H1 (cell line): ENCODE measurements around the gene ZNF609. TPM values are rescaled to one million over a fixed set of nuclear protein-coding genes. Genes with fewer than 3 reads are reported as not detected.

ENCODE experiments used
- CTCF ChIA-PET: fragments of 300-600 bp; sonication (Branson Sonifier 250); formaldehyde crosslinking; loops from one replicate; lab custom pipeline; 2021; ENCODE audit not compliant: partially characterized antibody; lab: Charles Lee
- POLR2A ChIA-PET: fragments of 300-600 bp; sonication (Branson Sonifier 250); formaldehyde crosslinking; loops from one replicate; lab custom pipeline; 2021; ENCODE audit warnings: inconsistent platforms; ENCODE audit not compliant: partially characterized antibody; lab: Charles Lee
- DNase-seq, 2 experiments: peaks; one replicate each; pipeline versions ENCODE4 v3.0.0 to v3.0.0-alpha.2; 2010 to 2022; ENCODE audit warnings: low spot score in 2 of 2, low read depth in 1 of 2, mixed read lengths in 1 of 2
- FAIRE-seq: peaks from 2 replicates; lab custom pipeline; 2011; peaks lifted over from hg19 to GRCh38; lab: Jason Lieb, UNC
- H2AFZ ChIP-seq: 2 replicates; pipeline ENCODE4 v1.8.1; 2012; ENCODE audit warnings: low read length, inconsistent platforms
- H2AK5ac ChIP-seq: 2 replicates; pipeline ENCODE4 v1.6.1; 2013; ENCODE audit warnings: low read depth, low read length
- H2BK120ac ChIP-seq: replicated peaks from 2 replicates; pipeline ENCODE3; 2013; ENCODE audit warnings: low read depth, low read length, inconsistent platforms
- H2BK12ac ChIP-seq: 2 replicates; pipeline ENCODE4 v1.6.1; 2013; ENCODE audit warnings: low read depth, low read length
- H2BK15ac ChIP-seq: 2 replicates; pipeline ENCODE4 v1.6.1; 2013; ENCODE audit warnings: low read length
- H2BK20ac ChIP-seq: 2 replicates; pipeline ENCODE4 v1.6.1; 2013; ENCODE audit warnings: low read length
- H2BK5ac ChIP-seq: 2 replicates; pipeline ENCODE4 v1.6.1; 2013; ENCODE audit warnings: low read depth, low read length
- H3K14ac ChIP-seq: 2 replicates; pipeline ENCODE4 v1.6.1; 2013; ENCODE audit warnings: inconsistent platforms; ENCODE audit not compliant: insufficient read length
- H3K18ac ChIP-seq: 2 replicates; pipeline ENCODE4 v1.6.1; 2013; ENCODE audit warnings: low read length; ENCODE audit errors: extremely low read depth
- H3K23ac ChIP-seq: 2 replicates; pipeline ENCODE4 v1.6.1; 2013; ENCODE audit warnings: inconsistent platforms; ENCODE audit not compliant: insufficient read length
- H3K23me2 ChIP-seq: 2 replicates; pipeline ENCODE4 v1.6.1; 2013; ENCODE audit warnings: low read depth, low read length
- H3K27ac ChIP-seq: 2 replicates; pipeline ENCODE4 v1.6.1; 2011; ENCODE audit warnings: low read depth, low read length, inconsistent platforms
- H3K27me3 ChIP-seq, 4 experiments: replicated peaks in 1 of 4; 1 replicate in 1 of 4; 2 replicates in 3 of 4; pipeline versions ENCODE4 v1.6.1 to v1.8.1; 2011 to 2013; ENCODE audit warnings: low read length in 3 of 4, mild to moderate bottlenecking in 3 of 4, inconsistent platforms in 2 of 4, mixed read lengths in 2 of 4, moderate library complexity in 1 of 4; ENCODE audit not compliant: control insufficient read depth in 3 of 4, insufficient read depth in 3 of 4; ENCODE audit errors: extremely low read depth in 1 of 4
- H3K36me3 ChIP-seq, 4 experiments: 2 replicates each; pipeline versions ENCODE4 v1.6.1 to v1.8.1; 2011 to 2013; ENCODE audit warnings: mild to moderate bottlenecking in 4 of 4, low read length in 3 of 4, moderate library complexity in 2 of 4, control low read depth in 1 of 4, inconsistent platforms in 1 of 4; ENCODE audit not compliant: insufficient read depth in 4 of 4, control insufficient read depth in 2 of 4
- H3K4ac ChIP-seq: replicated peaks from 2 replicates; pipeline ENCODE3; 2013; ENCODE audit warnings: low read length, low read depth, mixed read lengths, inconsistent platforms; ENCODE audit not compliant: insufficient read length
- H3K4me1 ChIP-seq, 4 experiments: replicated peaks in 1 of 4; 1 replicate in 1 of 4; 2 replicates in 3 of 4; pipeline versions ENCODE4 v1.6.1 to v1.8.1; 2011 to 2013; ENCODE audit warnings: low read length in 3 of 4, inconsistent platforms in 2 of 4, mixed read lengths in 1 of 4; ENCODE audit not compliant: insufficient read depth in 4 of 4, control insufficient read depth in 3 of 4
- H3K4me2 ChIP-seq, 2 experiments: 2 replicates each; pipeline versions ENCODE4 v1.6.1 to v1.8.1; 2011 to 2013; ENCODE audit warnings: low read depth in 2 of 2, low read length in 2 of 2, control low read depth in 1 of 2, inconsistent platforms in 1 of 2, mild to moderate bottlenecking in 1 of 2; ENCODE audit not compliant: insufficient read depth in 1 of 2
- H3K4me3 ChIP-seq, 4 experiments: fragments of 200-600, 300-600 bp in 1 of 4; sonication (generic), shearing (Covaris generic), sonication (Bioruptor Twin) in 1 of 4; 2 replicates each; pipeline versions ENCODE4 v1.5.1 to v1.8.1; 2011 to 2016; ENCODE audit warnings: low read length in 4 of 4, low read depth in 3 of 4, control low read depth in 2 of 4, inconsistent platforms in 2 of 4, mild to moderate bottlenecking in 2 of 4, mixed read lengths in 1 of 4, moderate library complexity in 1 of 4; ENCODE audit not compliant: insufficient read depth in 2 of 4; ENCODE audit errors: extremely low read depth in 1 of 4
- H3K56ac ChIP-seq: replicated peaks from 2 replicates; pipeline ENCODE3; 2013; ENCODE audit warnings: low read depth, mild to moderate bottlenecking, mixed read lengths, low read length, inconsistent platforms; ENCODE audit not compliant: insufficient read length
- H3K79me1 ChIP-seq: 2 replicates; pipeline ENCODE4 v1.6.1; 2013; ENCODE audit warnings: low read depth, low read length, control low read depth
- H3K79me2 ChIP-seq, 2 experiments: 2 replicates each; pipeline versions ENCODE4 v1.6.1 to v1.8.1; 2012 to 2013; ENCODE audit warnings: low read length in 2 of 2, mild to moderate bottlenecking in 2 of 2, inconsistent platforms in 1 of 2; ENCODE audit not compliant: insufficient read depth in 2 of 2, control insufficient read depth in 1 of 2
- H3K9ac ChIP-seq, 4 experiments: replicated peaks in 1 of 4; 1 replicate in 1 of 4; 2 replicates in 3 of 4; pipeline versions ENCODE4 v1.6.1 to v1.8.1; 2011 to 2013; ENCODE audit warnings: low read depth in 3 of 4, low read length in 3 of 4, control low read depth in 2 of 4, mild to moderate bottlenecking in 2 of 4, moderate library complexity in 2 of 4, inconsistent platforms in 1 of 4; ENCODE audit errors: extremely low read depth in 1 of 4
- H3K9me3 ChIP-seq, 2 experiments: 2 replicates each; pipeline versions ENCODE4 v1.6.1 to v1.8.1; 2012 to 2013; ENCODE audit warnings: mild to moderate bottlenecking in 2 of 2, moderate library complexity in 2 of 2, control low read depth in 1 of 2, inconsistent platforms in 1 of 2, low read depth in 1 of 2, low read length in 1 of 2, mixed read lengths in 1 of 2; ENCODE audit not compliant: insufficient read depth in 2 of 2
- H4K20me1 ChIP-seq, 2 experiments: replicated peaks in 1 of 2; 2 replicates each; pipeline versions ENCODE3 to v1.8.1; 2011 to 2013; ENCODE audit warnings: inconsistent platforms in 2 of 2, low read length in 2 of 2, mild to moderate bottlenecking in 1 of 2; ENCODE audit not compliant: insufficient read depth in 2 of 2, control insufficient read depth in 1 of 2
- H4K5ac ChIP-seq: 2 replicates; pipeline ENCODE4 v1.6.1; 2013; ENCODE audit warnings: low read length, low read depth, mixed read lengths, inconsistent platforms; ENCODE audit not compliant: insufficient read length
- H4K8ac ChIP-seq: 2 replicates; pipeline ENCODE4 v1.8.0; 2013; ENCODE audit warnings: mild to moderate bottlenecking, moderate library complexity, low read length, inconsistent platforms; ENCODE audit not compliant: insufficient read depth; ENCODE audit errors: extremely low read depth
- H4K91ac ChIP-seq: replicated peaks from 2 replicates; pipeline ENCODE3; 2013; ENCODE audit warnings: low read length, mixed read lengths, inconsistent platforms; ENCODE audit not compliant: insufficient read length
- ASH2L ChIP-seq: fragments of 200-600, 300-600 bp; sonication (generic); IDR thresholded peaks from one replicate; pipeline ENCODE4 v1.7.1; 2017; ENCODE audit warnings: low read length
- TAF1 ChIP-seq: IDR thresholded peaks from 2 replicates; pipeline ENCODE4 v1.6.1; 2011; ENCODE audit warnings: mild to moderate bottlenecking, low read depth, low read length
- TCF12 ChIP-seq: IDR thresholded peaks from 2 replicates; pipeline ENCODE4 v1.6.1; 2011; ENCODE audit warnings: low read depth, mild to moderate bottlenecking, low read length
- WGBS, 2 experiments: shearing (Covaris generic) in 1 of 2; methylation state at CpG; one replicate each; pipeline versions ENCODE4 v1.1.6 to v1.1.7; 2013 to 2015; ENCODE audit warnings: low lambda C conversion rate in 2 of 2, mixed read lengths in 2 of 2, inconsistent platforms in 1 of 2, low coverage in 1 of 2, missing lambda C conversion rate in 1 of 2; ENCODE audit not compliant: insufficient replicate concordance in 2 of 2, insufficient coverage in 1 of 2, insufficient read length in 1 of 2; ENCODE audit errors: extremely low coverage in 1 of 2, missing lambda C conversion rate in 1 of 2; 5-methylcytosine and 5-hydroxymethylcytosine counted together
- polyA plus RNA-seq, 7 experiments: library from polyadenylated mRNA; depleted of rRNA in 3 of 7; stranded (reverse) in 5 of 7; unstranded in 2 of 7; fragments of >200 nt in 5 of 7; fragments of 200-250 nt in 2 of 7; gene quantifications; 1 replicate in 5 of 7; 2 replicates in 1 of 7; 4 replicates in 1 of 7; pipeline versions ENCODE4 v1.2.1 to v1.2.3, GENCODE V29; 2011 to 2013; ENCODE audit warnings: missing spikeins in 2 of 7, mixed read lengths in 2 of 7
- total RNA-seq: library from RNA; stranded (reverse); fragmentation: NEBNext Ultra II Directional; extraction: Animal tissue kit (Norgen Biotek cat#: 25700); gene quantifications from 2 replicates; pipeline ENCODE4 v1.2.1, GENCODE V29; 2021

Gene ZNF609
- total and polyA plus RNA-seq, 2 of the 8 experiments (the other 6 are each of a cell fraction or from before 2014, with no cell fraction given) = 15.5 to 47.8 TPM

DNA sequence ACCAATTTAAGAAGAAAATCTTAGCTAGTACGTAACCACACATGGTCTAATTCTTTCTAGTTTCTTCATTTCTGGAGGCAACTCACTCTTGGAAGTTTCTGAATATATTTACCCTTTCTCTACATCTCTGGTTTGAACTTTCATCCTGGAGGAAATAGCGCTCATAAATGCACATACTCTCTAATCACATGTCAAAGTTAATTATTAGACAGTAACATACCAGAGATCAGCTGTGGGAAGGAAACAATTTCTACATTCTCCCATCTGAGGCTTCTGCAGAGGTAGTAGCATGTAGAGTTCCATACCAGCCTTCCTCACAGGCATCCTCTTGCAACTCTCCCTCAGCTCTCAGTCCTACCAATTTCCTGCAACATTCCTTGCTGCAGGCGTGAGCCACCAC, 182.5 kb downstream of the ZNF609 start:
- no peak overlapping the region for H4K8ac ChIP-seq
- no peak overlapping the region for H3K9ac ChIP-seq
- no peak overlapping the region for H2AFZ ChIP-seq
- H3K23ac ChIP-seq = no peak overlapping the region
- CTCF ChIA-PET = interaction anchor here (1.6 to 1.8 kb wide), 2 partner anchors 11 to 39 kb away, joined by 3 to 5 read pairs; no protein-coding TSS in a partner anchor
- H4K5ac ChIP-seq = no peak overlapping the region
- no peak overlapping the region for H3K4me3 ChIP-seq
- TF ChIP-seq TCF12 (no peak), ASH2L (no peak), TAF1 (no peak)
- no peak overlapping the region for H3K4ac ChIP-seq
- H3K27ac ChIP-seq = no peak overlapping the region
- DNase-seq (no peak), FAIRE-seq (no peak)
- POLR2A ChIA-PET = no interaction called here
- H2BK120ac ChIP-seq = no peak overlapping the region
- no peak overlapping the region for H2BK12ac ChIP-seq
- H3K36me3 ChIP-seq = no peaks in the 10 kb centered on the region
- no peak overlapping the region for H2BK20ac ChIP-seq
- H3K9me3 ChIP-seq = no peaks in the 10 kb centered on the region
- 89% methylated on average over 3 of the region's 3 CpGs; no CpG with 5 or more reads in 1 of the 2 experiments for WGBS, 2 experiments
- H2BK15ac ChIP-seq = no peak overlapping the region
- peaks cover 0 to 26% of the 10 kb centered on the region in 2 experiments; a peak in 3 of 4 replicates for H3K79me2 ChIP-seq
- H3K18ac ChIP-seq = no peak overlapping the region
- no peaks in the 10 kb centered on the region for H3K27me3 ChIP-seq
- H3K23me2 ChIP-seq = no peaks in the 10 kb centered on the region
- H4K20me1 ChIP-seq = peaks cover 0 to 3% of the 10 kb centered on the region in 2 experiments
- peaks cover 0 to 3% (median 0%) of the 10 kb centered on the region in 4 experiments; a peak in 1 of 7 replicates for H3K4me1 ChIP-seq
- no peak overlapping the region for H2BK5ac ChIP-seq
- H3K4me2 ChIP-seq = no peak overlapping the region
- no peak overlapping the region for H3K56ac ChIP-seq
- no peak overlapping the region for H4K91ac ChIP-seq
- H2AK5ac ChIP-seq = no peak overlapping the region
- H3K14ac ChIP-seq = no peak overlapping the region
- peaks cover 2% of the 10 kb centered on the region; the same call in 1 of the 2 replicates for H3K79me1 ChIP-seq
